Measurements from ENCODE around the gene EPHA5. TPM values are rescaled to one million over a fixed set of nuclear protein-coding genes. Genes with fewer than 3 reads are reported as not detected.

EPHA5 gene
- total RNA-seq (2014; rRNA removed; shearing (Covaris generic)), result 7.8 and 8.7 TPM in 2 replicates

GRCh38 chr4:65670331-65671031 lies at the start of gene EPHA5:
TSS of gene EPHA5 (minus strand) at chr4:65670489. CDS start at chr4:65669742, 747 bp downstream.
- peak; percentile 92 to 93 for DNase-seq
- no peaks in the 10 kb centered on the region for H3K9me3 ChIP-seq (replicated peaks)
- no peaks in the 10 kb centered on the region; the same call in 1 of the 2 replicates for H3K4me1 ChIP-seq
- no peaks in the 10 kb centered on the region for H3K36me3 ChIP-seq
- peak within 1 kb of the TSS; percentile 70 for H3K27ac ChIP-seq
- H3K4me3 ChIP-seq, result peak within 1 kb of the TSS; percentile 64
- no peaks in the 10 kb centered on the region for H3K27me3 ChIP-seq

GRCh38 chr4:65719635-65720034 lies 49.3 kb upstream of the EPHA5 start:
- Histone ChIP-seq H3K27ac (no peak overlapping the region), H3K27me3 (no peaks in the 10 kb centered on the region), H3K4me1 (no peaks in the 10 kb centered on the region), H3K9me3 (replicated peaks) (no peaks in the 10 kb centered on the region), H3K36me3 (no peaks in the 10 kb centered on the region), H3K4me3 (no peak overlapping the region)
- DNase-seq, result no peak

GRCh38 chr4:65698631-65699030 lies 28.3 kb upstream of the EPHA5 start:
- Histone ChIP-seq H3K4me1 (no peaks in the 10 kb centered on the region), H3K27ac (no peak overlapping the region), H3K9me3 (replicated peaks) (no peaks in the 10 kb centered on the region), H3K27me3 (no peaks in the 10 kb centered on the region), H3K36me3 (no peaks in the 10 kb centered on the region), H3K4me3 (no peak overlapping the region)
- no peak for DNase-seq

GRCh38 chr4:65696436-65696835 lies 26.1 kb upstream of the EPHA5 start:
- Histone ChIP-seq H3K27ac (no peak overlapping the region), H3K4me1 (no peaks in the 10 kb centered on the region), H3K9me3 (replicated peaks) (no peaks in the 10 kb centered on the region), H3K36me3 (no peaks in the 10 kb centered on the region), H3K27me3 (no peaks in the 10 kb centered on the region), H3K4me3 (no peak overlapping the region)
- no peak for DNase-seq

- H3K4me1 ChIP-seq, result no peaks in the 10 kb centered on the region
- H3K36me3 ChIP-seq, result no peaks in the 10 kb centered on the region
- H3K27me3 ChIP-seq, result no peaks in the 10 kb centered on the region
- no peaks in the 10 kb centered on the region for H3K9me3 ChIP-seq (replicated peaks)
- peak overlapping the region; percentile 64 for H3K4me3 ChIP-seq
- DNase-seq, result no peak
- no peak overlapping the region for H3K27ac ChIP-seq
These were observed 1.1 kb upstream of the EPHA5 start for GRCh38 chr4:65671372-65671771.

GRCh38 chr4:65670020-65670330 lies 314 bp downstream of the EPHA5 start:
- no peaks in the 10 kb centered on the region for H3K27me3 ChIP-seq
- H3K4me1 ChIP-seq, result no peaks in the 10 kb centered on the region; the same call in 1 of the 2 replicates
- peak overlapping the region; percentile 70 for H3K27ac ChIP-seq
- peak overlapping the region; percentile 64 for H3K4me3 ChIP-seq
- DNase-seq, result no peak
- H3K36me3 ChIP-seq, result no peaks in the 10 kb centered on the region
- no peaks in the 10 kb centered on the region for H3K9me3 ChIP-seq (replicated peaks)

GRCh38 chr4:65669111-65670019 lies 924 bp downstream of the EPHA5 start:
- no peaks in the 10 kb centered on the region for H3K27me3 ChIP-seq
- DNase-seq, result peak; percentile 52 to 65
- peak overlapping the region; percentile 70 for H3K27ac ChIP-seq
- peak overlapping the region; percentile 64 for H3K4me3 ChIP-seq
- H3K36me3 ChIP-seq, result no peaks in the 10 kb centered on the region
- H3K4me1 ChIP-seq, result no peaks in the 10 kb centered on the region; the same call in 1 of the 2 replicates
- no peaks in the 10 kb centered on the region for H3K9me3 ChIP-seq (replicated peaks)

GRCh38 chr4:65668201-65669089 lies 1.8 kb downstream of the EPHA5 start:
- peak; percentile 21 to 48 for DNase-seq
- Histone ChIP-seq H3K27ac (peak overlapping the region; percentile 70; the same call in 1 of the 2 replicates), H3K4me3 (peak overlapping the region; percentile 64), H3K4me1 (no peaks in the 10 kb centered on the region; the same call in 1 of the 2 replicates), H3K9me3 (replicated peaks) (no peaks in the 10 kb centered on the region), H3K27me3 (no peaks in the 10 kb centered on the region), H3K36me3 (no peaks in the 10 kb centered on the region)

- Histone ChIP-seq H3K27me3 (no peaks in the 10 kb centered on the region), H3K27ac (no peak overlapping the region), H3K4me3 (peak overlapping the region; percentile 64), H3K9me3 (replicated peaks) (no peaks in the 10 kb centered on the region), H3K36me3 (no peaks in the 10 kb centered on the region), H3K4me1 (no peaks in the 10 kb centered on the region; the same call in 1 of the 2 replicates)
- no peak for DNase-seq
These were observed 2.7 kb downstream of the EPHA5 start for GRCh38 chr4:65667506-65668041.

GRCh38 chr4:65665771-65666523 lies 4.3 kb downstream of the EPHA5 start:
- no peak overlapping the region for H3K27ac ChIP-seq
- no peaks in the 10 kb centered on the region; the same call in 1 of the 2 replicates for H3K4me1 ChIP-seq
- H3K27me3 ChIP-seq, result no peaks in the 10 kb centered on the region
- H3K4me3 ChIP-seq, result no peak overlapping the region
- no peaks in the 10 kb centered on the region for H3K9me3 ChIP-seq (replicated peaks)
- no peaks in the 10 kb centered on the region for H3K36me3 ChIP-seq
- DNase-seq, result peak in 1 of 2 experiments; percentile 38

- no peaks in the 10 kb centered on the region for H3K9me3 ChIP-seq (replicated peaks)
- no peak for DNase-seq
These were observed 8.8 kb downstream of the EPHA5 start for GRCh38 chr4:65661471-65661870.

GRCh38 chr4:65658117-65658516 lies 12.2 kb downstream of the EPHA5 start:
- no peak overlapping the region for H3K27ac ChIP-seq
- no peaks in the 10 kb centered on the region for H3K27me3 ChIP-seq
- H3K4me3 ChIP-seq, result no peak overlapping the region
- no peaks in the 10 kb centered on the region for H3K9me3 ChIP-seq (replicated peaks)
- peaks cover 11% of the 10 kb centered on the region for H3K4me1 ChIP-seq
- DNase-seq, result no peak
- H3K36me3 ChIP-seq, result no peaks in the 10 kb centered on the region

More at GRCh38 chr4:65661471-65661870, 8.8 kb downstream of the EPHA5 start:
- no peak overlapping the region for H3K4me3 ChIP-seq
- H3K27me3 ChIP-seq, result no peaks in the 10 kb centered on the region
- no peaks in the 10 kb centered on the region for H3K36me3 ChIP-seq
- H3K4me1 ChIP-seq, result no peaks in the 10 kb centered on the region; the same call in 1 of the 2 replicates
- no peak overlapping the region for H3K27ac ChIP-seq

- no peaks in the 10 kb centered on the region for H3K27me3 ChIP-seq
- H3K27ac ChIP-seq, result no peak overlapping the region
- H3K36me3 ChIP-seq, result no peaks in the 10 kb centered on the region
- no peaks in the 10 kb centered on the region for H3K9me3 ChIP-seq (replicated peaks)
- peaks cover 11% of the 10 kb centered on the region for H3K4me1 ChIP-seq
- DNase-seq, result no peak
- H3K4me3 ChIP-seq, result no peak overlapping the region
These were observed 14.3 kb downstream of the EPHA5 start for GRCh38 chr4:65656008-65656407.

All from SJCRH30 (cell line).